ENCODE measurements around the gene LINS1. TPM values are rescaled to one million over a fixed set of nuclear protein-coding genes. Genes with fewer than 3 reads are reported as not detected.

LINS1 gene
- total and polyA plus RNA-seq, 4 donors = 7.1 to 19.2 (median 12.1) TPM

- Histone ChIP-seq H3K27ac (ENCODE audit: low read depth in 1 of 2, low read length in 2 of 2) (no peak overlapping the region), H3K9me3 (ENCODE audit: control insufficient read depth, low read length) (no peaks in the 10 kb centered on the region), H3K27me3 (ENCODE audit: control insufficient read depth in 1 of 2, insufficient read depth in 2 of 2, low read length in 1 of 2) (no peaks in the 10 kb centered on the region), H3K36me3 (ENCODE audit: control insufficient read depth in 1 of 2, insufficient read depth in 2 of 2, low read length in 1 of 2) (peaks cover 0 to 7% of the 10 kb centered on the region in 2 donors), H3K4me3 (ENCODE audit: low read length in 2 of 2) (no peak overlapping the region), H3K4me1 (ENCODE audit: control insufficient read depth in 1 of 2, insufficient read depth in 2 of 2, low read length in 2 of 2) (no peaks in the 10 kb centered on the region)
- no peak for ATAC-seq (ENCODE audit: low FRiP score)
- intact Hi-C loops (cut with DNase I) = loop anchor here (1.0 to 5.0 kb wide), 2 partner anchors 222 to 225 kb away; no protein-coding TSS in a partner anchor
- DNase-seq = no peak
- WGBS, 2 donors = 52 to 59% methylated on average over 4 of the region's 4 CpGs
These were observed 29.5 kb downstream of the LINS1 start for GRCh38 chr15:100572362-100572983.

GRCh38 chr15:100571592-100572167 lies 30.3 kb downstream of the LINS1 start:
- WGBS, 2 donors = 91 to 94% methylated on average over 6 of the region's 6 CpGs
- no peaks in the 10 kb centered on the region for H3K4me1 ChIP-seq (ENCODE audit: control insufficient read depth in 1 of 2, insufficient read depth in 2 of 2, low read length in 2 of 2)
- intact Hi-C loops (cut with DNase I) = loop anchor here (1.0 to 5.0 kb wide), 2 partner anchors 221 to 224 kb away; no protein-coding TSS in a partner anchor
- no peaks in the 10 kb centered on the region for H3K9me3 ChIP-seq (ENCODE audit: control insufficient read depth, low read length)
- DNase-seq (no peak), ATAC-seq (ENCODE audit: low FRiP score) (no peak)
- no peak overlapping the region for H3K4me3 ChIP-seq (ENCODE audit: low read length in 2 of 2)
- H3K27me3 ChIP-seq (ENCODE audit: control insufficient read depth in 1 of 2, insufficient read depth in 2 of 2, low read length in 1 of 2) = no peaks in the 10 kb centered on the region
- peaks cover 0 to 7% of the 10 kb centered on the region in 2 donors for H3K36me3 ChIP-seq (ENCODE audit: control insufficient read depth in 1 of 2, insufficient read depth in 2 of 2, low read length in 1 of 2)
- H3K27ac ChIP-seq (ENCODE audit: low read depth in 1 of 2, low read length in 2 of 2) = no peak overlapping the region

DNA sequence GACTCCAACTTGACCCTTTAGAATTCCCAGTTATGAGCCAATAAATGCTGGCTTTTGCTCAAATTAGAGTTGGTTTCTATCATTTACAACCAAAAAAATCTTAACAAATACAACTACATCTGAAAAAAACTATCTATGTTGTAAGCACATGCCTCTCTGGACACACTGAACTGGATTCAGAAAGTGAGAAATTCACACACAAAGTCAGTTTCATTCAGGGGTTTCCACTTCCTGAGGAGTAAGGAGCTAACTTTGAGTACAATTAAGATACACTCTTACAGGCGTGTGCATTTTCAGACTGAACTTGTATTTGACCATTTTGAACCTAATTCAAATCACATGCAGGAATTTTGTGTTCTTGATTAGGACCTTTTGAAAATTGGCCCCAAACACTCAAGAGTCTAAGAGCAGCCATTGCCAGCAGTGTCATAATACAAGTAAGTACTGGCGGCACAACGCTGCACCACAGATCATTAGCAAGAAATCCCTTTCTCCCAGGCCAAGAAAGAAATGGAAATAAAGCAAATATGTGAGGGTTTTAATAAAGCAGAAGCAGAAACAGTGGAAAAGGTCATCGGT lies 31.2 kb downstream of the LINS1 start:
- Histone ChIP-seq H3K4me3 (ENCODE audit: low read length in 2 of 2) (no peak overlapping the region), H3K9me3 (ENCODE audit: control insufficient read depth, low read length) (no peaks in the 10 kb centered on the region), H3K27me3 (ENCODE audit: control insufficient read depth in 1 of 2, insufficient read depth in 2 of 2, low read length in 1 of 2) (no peaks in the 10 kb centered on the region), H3K4me1 (ENCODE audit: control insufficient read depth in 1 of 2, insufficient read depth in 2 of 2, low read length in 2 of 2) (no peaks in the 10 kb centered on the region), H3K27ac (ENCODE audit: low read depth in 1 of 2, low read length in 2 of 2) (no peak overlapping the region), H3K36me3 (ENCODE audit: control insufficient read depth in 1 of 2, insufficient read depth in 2 of 2, low read length in 1 of 2) (peaks cover 0 to 7% of the 10 kb centered on the region in 2 donors)
- WGBS, 2 donors = 95 to 97% methylated on average over 4 of the region's 4 CpGs
- no peak for ATAC-seq (ENCODE audit: low FRiP score)
- intact Hi-C loops (cut with DNase I) = loop anchor here in 1 of 2 donors (5.0 kb wide), 1 partner anchor 224 kb away; no protein-coding TSS in a partner anchor
- no peak for DNase-seq

- intact Hi-C loops (cut with DNase I) = loop anchor here in 1 of 2 donors (5.0 kb wide), 1 partner anchor 223 kb away; no protein-coding TSS in a partner anchor
- Histone ChIP-seq H3K4me1 (ENCODE audit: control insufficient read depth in 1 of 2, insufficient read depth in 2 of 2, low read length in 2 of 2) (no peaks in the 10 kb centered on the region), H3K27ac (ENCODE audit: low read depth in 1 of 2, low read length in 2 of 2) (no peak overlapping the region), H3K4me3 (ENCODE audit: low read length in 2 of 2) (no peak overlapping the region), H3K27me3 (ENCODE audit: control insufficient read depth in 1 of 2, insufficient read depth in 2 of 2, low read length in 1 of 2) (no peaks in the 10 kb centered on the region), H3K9me3 (ENCODE audit: control insufficient read depth, low read length) (no peaks in the 10 kb centered on the region), H3K36me3 (ENCODE audit: control insufficient read depth in 1 of 2, insufficient read depth in 2 of 2, low read length in 1 of 2) (peaks cover 0 to 9% of the 10 kb centered on the region in 2 donors)
- DNase-seq (no peak), ATAC-seq (ENCODE audit: low FRiP score) (no peak)
- WGBS, 2 donors = 90 to 91% methylated on average over 3 of the region's 3 CpGs
These were observed 31.7 kb downstream of the LINS1 start for GRCh38 chr15:100570275-100570674.

DNA sequence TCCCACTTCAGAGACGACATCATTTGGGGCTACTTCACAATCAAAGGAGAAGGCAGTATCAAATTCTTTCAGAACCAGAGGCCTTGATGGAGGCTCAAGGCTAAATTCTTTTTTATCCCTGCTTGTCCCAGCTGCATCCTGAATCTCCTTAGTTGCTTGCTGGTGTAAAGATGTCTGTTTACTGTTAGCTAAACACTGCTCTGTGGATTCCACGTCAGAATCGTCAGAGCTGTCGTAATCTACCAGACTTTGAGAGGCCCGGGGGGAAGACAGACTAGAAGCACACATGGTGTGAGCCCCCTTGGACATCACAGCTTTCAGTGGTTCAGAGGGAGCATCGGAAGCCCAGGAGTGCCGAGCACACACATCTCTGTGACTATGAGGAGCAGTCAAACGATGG lies 32.6 kb downstream of the LINS1 start:
- WGBS, 2 donors = 80 to 85% methylated on average over 8 of the region's 8 CpGs
- Histone ChIP-seq H3K27ac (ENCODE audit: low read depth in 1 of 2, low read length in 2 of 2) (no peak overlapping the region), H3K4me3 (ENCODE audit: low read length in 2 of 2) (no peak overlapping the region), H3K4me1 (ENCODE audit: control insufficient read depth in 1 of 2, insufficient read depth in 2 of 2, low read length in 2 of 2) (no peaks in the 10 kb centered on the region), H3K27me3 (ENCODE audit: control insufficient read depth in 1 of 2, insufficient read depth in 2 of 2, low read length in 1 of 2) (no peaks in the 10 kb centered on the region), H3K36me3 (ENCODE audit: control insufficient read depth in 1 of 2, insufficient read depth in 2 of 2, low read length in 1 of 2) (peaks cover 0 to 9% of the 10 kb centered on the region in 2 donors), H3K9me3 (ENCODE audit: control insufficient read depth, low read length) (no peaks in the 10 kb centered on the region)
- ATAC-seq (ENCODE audit: low FRiP score) (no peak), DNase-seq (no peak)
- intact Hi-C loops (cut with DNase I) = no loop called here

GRCh38 chr15:100566850-100567628 lies 34.9 kb downstream of the LINS1 start:
- Histone ChIP-seq H3K36me3 (ENCODE audit: control insufficient read depth in 1 of 2, insufficient read depth in 2 of 2, low read length in 1 of 2) (peaks cover 0 to 7% of the 10 kb centered on the region in 2 donors), H3K27ac (ENCODE audit: low read depth in 1 of 2, low read length in 2 of 2) (no peak overlapping the region), H3K27me3 (ENCODE audit: control insufficient read depth in 1 of 2, insufficient read depth in 2 of 2, low read length in 1 of 2) (no peaks in the 10 kb centered on the region), H3K4me3 (ENCODE audit: low read length in 2 of 2) (no peak overlapping the region), H3K4me1 (ENCODE audit: control insufficient read depth in 1 of 2, insufficient read depth in 2 of 2, low read length in 2 of 2) (no peaks in the 10 kb centered on the region), H3K9me3 (ENCODE audit: control insufficient read depth, low read length) (no peaks in the 10 kb centered on the region)
- DNase-seq (no peak), ATAC-seq (ENCODE audit: low FRiP score) (no peak)
- 90 to 93% methylated on average over 6 of the region's 6 CpGs for WGBS, 2 donors
- intact Hi-C loops (cut with DNase I) = no loop called here

DNA sequence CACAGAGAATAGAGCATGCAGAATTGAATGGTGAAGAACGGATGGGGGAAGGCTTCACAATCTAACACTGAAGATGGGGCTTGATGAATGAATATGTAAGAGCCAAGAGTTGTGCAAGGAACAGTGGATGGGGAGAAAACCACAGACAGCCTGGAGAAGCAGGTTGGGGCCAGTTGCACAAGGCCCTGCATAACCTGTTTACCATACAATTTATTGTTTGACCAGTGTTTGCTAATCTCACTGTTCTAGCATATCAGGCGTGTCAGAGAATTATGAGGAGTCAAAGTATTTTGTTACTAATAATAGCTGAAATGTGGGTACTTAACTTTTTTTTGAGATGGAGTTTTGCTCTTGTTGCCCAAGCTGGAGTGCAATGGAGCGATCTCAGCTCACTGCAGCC lies 36.4 kb downstream of the LINS1 start:
- 78 to 85% methylated on average over 3 of the region's 3 CpGs for WGBS, 2 donors
- Histone ChIP-seq H3K9me3 (ENCODE audit: control insufficient read depth, low read length) (no peaks in the 10 kb centered on the region), H3K4me1 (ENCODE audit: control insufficient read depth in 1 of 2, insufficient read depth in 2 of 2, low read length in 2 of 2) (no peaks in the 10 kb centered on the region), H3K27me3 (ENCODE audit: control insufficient read depth in 1 of 2, insufficient read depth in 2 of 2, low read length in 1 of 2) (no peaks in the 10 kb centered on the region), H3K27ac (ENCODE audit: low read depth in 1 of 2, low read length in 2 of 2) (no peak overlapping the region), H3K36me3 (ENCODE audit: control insufficient read depth in 1 of 2, insufficient read depth in 2 of 2, low read length in 1 of 2) (peaks cover 0 to 7% of the 10 kb centered on the region in 2 donors), H3K4me3 (ENCODE audit: low read length in 2 of 2) (no peak overlapping the region)
- ATAC-seq (ENCODE audit: low FRiP score) (no peak), DNase-seq (no peak)
- intact Hi-C loops (cut with DNase I) = no loop called here

- Histone ChIP-seq H3K9me3 (ENCODE audit: control insufficient read depth, low read length) (no peaks in the 10 kb centered on the region), H3K4me3 (ENCODE audit: low read length in 2 of 2) (no peak overlapping the region), H3K36me3 (ENCODE audit: control insufficient read depth in 1 of 2, insufficient read depth in 2 of 2, low read length in 1 of 2) (no peaks in the 10 kb centered on the region), H3K4me1 (ENCODE audit: control insufficient read depth in 1 of 2, insufficient read depth in 2 of 2, low read length in 2 of 2) (no peaks in the 10 kb centered on the region), H3K27me3 (ENCODE audit: control insufficient read depth in 1 of 2, insufficient read depth in 2 of 2, low read length in 1 of 2) (no peaks in the 10 kb centered on the region), H3K27ac (ENCODE audit: low read depth in 1 of 2, low read length in 2 of 2) (no peak overlapping the region)
- intact Hi-C loops (cut with DNase I) = no loop called here
- DNase-seq (no peak), ATAC-seq (ENCODE audit: low FRiP score) (no peak)
These were observed 41.7 kb downstream of the LINS1 start for GRCh38 chr15:100560323-100560722.

Data from aorta (tissue), 5 donors.